GM19452 (cell line): Measurements from ENCODE around the gene STXBP3.
A peak's percentile ranks its signal among the peaks of the same experiment; 100 is the strongest.
"Not testable (repeated sequence)": the region's sequence is repeated elsewhere in the genome, so short reads cannot be mapped to it uniquely, and the experiment has no call there.

Source experiments
- ATAC-seq: cut with Tn5 transposase; IDR thresholded peaks from one replicate; pipeline ENCODE4 v1.9.1; 2021; ENCODE audit not compliant: unreplicated experiment

Gene STXBP3, protein sequence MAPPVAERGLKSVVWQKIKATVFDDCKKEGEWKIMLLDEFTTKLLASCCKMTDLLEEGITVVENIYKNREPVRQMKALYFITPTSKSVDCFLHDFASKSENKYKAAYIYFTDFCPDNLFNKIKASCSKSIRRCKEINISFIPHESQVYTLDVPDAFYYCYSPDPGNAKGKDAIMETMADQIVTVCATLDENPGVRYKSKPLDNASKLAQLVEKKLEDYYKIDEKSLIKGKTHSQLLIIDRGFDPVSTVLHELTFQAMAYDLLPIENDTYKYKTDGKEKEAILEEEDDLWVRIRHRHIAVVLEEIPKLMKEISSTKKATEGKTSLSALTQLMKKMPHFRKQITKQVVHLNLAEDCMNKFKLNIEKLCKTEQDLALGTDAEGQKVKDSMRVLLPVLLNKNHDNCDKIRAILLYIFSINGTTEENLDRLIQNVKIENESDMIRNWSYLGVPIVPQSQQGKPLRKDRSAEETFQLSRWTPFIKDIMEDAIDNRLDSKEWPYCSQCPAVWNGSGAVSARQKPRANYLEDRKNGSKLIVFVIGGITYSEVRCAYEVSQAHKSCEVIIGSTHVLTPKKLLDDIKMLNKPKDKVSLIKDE

DNA sequence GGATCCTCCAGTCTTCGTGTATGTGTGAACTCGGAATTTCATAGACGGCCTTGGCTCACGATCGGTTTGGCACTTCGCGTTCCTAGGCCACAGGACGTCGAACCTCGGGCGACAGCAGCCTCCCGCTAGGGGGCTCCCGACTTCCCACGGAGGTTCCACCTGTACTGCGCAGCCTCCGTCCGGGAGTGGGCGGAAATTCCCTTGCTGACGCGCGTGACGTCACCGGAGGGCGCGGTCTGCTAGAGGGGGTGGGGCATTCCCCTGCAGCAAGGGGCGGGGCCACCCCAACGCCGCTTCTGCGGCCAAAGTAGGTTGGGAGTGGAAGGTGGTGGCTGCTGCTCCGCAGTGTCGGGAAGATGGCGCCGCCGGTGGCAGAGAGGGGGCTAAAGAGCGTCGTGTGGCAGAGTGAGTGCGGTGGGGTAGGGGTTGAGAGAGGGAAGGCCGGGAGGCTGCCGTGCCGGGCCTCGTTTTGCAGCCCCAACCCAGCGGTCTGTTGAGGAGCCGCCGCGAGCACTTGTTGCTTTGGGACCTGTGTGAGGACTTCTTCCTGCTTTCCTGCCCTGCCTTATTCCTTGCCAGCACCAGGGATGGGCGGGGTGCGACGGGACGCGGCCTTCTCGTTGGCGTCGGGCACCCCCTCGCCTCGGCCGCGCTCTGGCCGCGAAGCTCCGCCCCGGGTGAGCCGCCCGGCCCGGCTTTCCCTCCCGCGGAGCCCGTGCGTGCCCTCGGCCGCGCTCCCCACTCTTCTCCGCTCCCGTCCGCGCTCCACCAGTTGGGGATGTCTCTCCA lies at the start of gene STXBP3:
Gene STXBP3, plus strand, starts transcription at position 293 of the 789 bp plus-strand sequence. Its CDS starts 64 bp downstream, at position 357.
- peak; percentile 93 for ATAC-seq

DNA sequence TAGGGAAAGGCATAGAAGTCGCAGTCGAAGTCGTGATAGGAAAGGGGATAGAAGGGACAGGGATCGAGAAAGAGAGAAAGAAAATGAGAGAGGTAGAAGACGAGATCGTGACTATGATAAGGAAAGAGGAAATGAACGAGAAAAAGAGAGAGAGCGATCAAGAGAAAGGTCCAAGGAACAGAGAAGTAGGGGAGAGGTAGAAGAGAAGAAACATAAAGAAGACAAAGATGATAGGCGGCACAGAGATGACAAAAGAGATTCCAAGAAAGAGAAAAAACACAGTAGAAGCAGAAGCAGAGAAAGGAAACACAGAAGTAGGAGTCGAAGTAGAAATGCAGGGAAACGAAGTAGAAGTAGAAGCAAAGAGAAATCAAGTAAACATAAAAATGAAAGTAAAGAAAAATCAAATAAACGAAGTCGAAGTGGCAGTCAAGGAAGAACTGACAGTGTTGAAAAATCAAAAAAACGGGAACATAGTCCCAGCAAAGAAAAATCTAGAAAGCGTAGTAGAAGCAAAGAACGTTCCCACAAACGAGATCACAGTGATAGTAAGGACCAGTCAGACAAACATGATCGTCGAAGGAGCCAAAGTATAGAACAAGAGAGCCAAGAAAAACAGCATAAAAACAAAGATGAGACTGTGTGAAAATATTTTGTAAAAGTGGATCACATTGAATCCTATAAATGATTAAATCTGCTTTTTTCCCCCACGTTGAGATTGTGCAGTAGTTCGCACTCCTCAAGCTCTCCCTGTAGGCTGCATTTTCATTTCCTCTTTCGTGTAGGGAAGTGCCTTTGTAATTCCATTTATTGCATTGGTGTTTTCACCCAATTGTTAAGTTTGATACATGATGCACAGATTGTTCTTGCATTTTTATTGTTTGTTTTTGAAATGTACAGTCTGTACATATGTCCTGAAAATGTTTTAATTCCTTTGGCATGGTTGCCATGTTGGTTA lies 46.8 kb upstream of the STXBP3 start:
- ATAC-seq, result no peak

- no peak for ATAC-seq
These were observed 45.2 kb upstream of the STXBP3 start for GRCh38 chr1:108701176-108701849.

- not testable (repeated sequence) for ATAC-seq
These were observed 44.4 kb upstream of the STXBP3 start for GRCh38 chr1:108702109-108702508.

GRCh38 chr1:108703939-108704338 lies 42.5 kb upstream of the STXBP3 start:
- ATAC-seq, result no peak

DNA sequence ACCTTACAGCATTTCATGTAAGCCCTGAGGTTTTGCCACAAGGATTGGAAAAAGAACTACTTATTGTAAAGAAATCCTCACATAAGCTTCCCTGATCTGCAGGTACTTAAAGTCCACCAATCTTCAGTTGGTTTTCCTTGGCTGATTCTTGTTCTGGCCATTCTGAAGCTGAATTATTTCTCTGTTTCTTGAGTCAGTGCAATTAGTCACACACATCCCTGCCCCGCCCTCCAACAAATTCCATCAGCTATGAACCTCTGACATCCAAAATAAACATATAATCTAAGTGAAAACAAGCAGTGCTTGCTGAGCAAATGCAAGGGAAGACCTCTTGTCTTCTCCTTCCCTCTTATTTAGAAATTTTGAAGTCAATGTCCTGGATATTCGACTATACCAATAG lies 42.0 kb upstream of the STXBP3 start:
- ATAC-seq, result no peak

DNA sequence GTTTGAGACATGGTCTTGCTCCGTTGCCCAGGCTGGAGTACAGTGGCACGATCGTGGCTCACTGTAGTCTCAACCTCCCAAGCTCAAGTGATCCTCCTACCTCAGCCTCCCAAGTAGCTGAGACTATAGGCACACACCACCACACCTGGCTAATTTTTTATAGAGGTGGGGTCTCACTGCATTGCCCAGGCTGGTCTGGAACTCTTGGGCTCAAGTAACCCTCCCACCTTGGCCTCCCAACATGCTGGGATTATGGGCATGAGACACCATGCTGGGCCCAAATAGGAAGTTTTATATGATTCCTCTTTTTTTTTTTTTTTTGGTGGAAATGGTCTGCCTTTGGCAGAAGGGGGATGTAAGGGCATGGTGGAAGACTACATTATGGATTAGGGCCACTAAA lies 39.8 kb upstream of the STXBP3 start:
- ATAC-seq, result no peak

DNA sequence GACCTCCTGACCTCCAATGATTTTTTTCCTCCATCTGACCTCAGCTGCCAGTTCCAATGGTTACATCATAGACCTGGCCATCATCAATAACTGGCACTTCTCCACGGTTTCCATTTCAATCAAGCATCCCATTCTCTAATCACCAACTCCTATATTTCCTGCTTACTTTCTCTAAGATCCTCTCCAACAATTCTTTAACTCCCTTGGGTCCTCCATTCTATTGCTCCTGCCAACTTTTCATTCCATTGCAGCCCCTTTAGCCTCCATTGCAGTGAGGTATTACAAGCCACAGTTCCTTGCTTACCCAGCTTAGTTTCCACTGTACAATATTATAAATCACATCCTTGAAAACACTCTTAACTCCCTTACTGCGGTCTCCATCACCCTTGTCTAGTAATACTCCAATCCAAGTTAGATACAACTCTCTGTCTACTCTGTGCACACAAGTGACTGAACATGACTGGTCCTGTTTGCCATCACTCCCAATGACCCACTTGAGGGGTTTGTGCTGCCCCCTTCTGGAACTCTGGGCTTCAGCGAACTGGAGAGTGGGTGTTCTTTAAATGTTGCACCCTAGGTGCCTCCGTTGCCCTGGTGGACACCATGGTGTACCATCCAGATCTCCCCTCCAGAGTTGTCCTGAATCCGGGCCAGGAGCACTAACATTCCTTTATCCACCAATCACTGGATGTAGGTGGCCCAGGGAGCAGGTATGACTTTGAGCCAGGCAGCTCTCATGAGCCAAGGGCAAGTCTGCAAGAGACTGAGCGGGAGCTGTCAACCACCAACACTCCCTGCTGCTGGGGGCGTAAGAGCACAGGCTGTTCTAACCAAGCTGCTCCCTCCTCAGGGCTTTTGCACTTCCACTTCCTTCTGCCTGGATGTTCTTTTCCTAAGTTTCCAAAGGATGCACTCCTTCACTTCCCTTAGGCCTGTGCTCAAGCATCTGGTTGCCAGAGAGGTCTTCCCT lies 37.5 kb upstream of the STXBP3 start:
- no peak for ATAC-seq

DNA sequence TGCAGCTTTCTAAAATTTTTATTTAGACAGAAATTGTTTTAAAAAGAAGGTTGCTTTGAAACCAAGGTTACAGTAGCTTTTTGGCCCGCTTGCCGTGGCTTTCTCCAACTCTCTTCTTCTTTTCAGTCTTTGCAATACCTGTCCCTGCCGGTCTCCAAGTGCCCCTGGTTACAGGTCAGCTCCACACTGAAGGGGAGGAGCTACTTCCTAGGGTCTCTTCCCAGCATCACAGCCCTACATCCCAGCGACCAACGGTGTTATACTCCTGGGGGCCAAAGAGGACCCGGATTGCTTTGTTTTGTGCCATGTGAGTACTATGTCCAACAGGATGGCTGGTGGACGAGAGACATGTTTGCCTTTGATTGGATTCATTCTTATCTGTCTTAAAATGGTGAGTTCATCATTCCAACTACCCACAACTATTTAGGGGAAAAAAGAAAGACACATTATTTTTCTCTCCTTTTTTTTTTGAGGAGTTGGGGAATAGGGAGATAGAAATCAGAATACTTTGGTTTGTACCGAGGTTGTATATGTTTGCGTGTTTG lies 33.8 kb upstream of the STXBP3 start, which contains the start of gene FNDC7:
Gene FNDC7, plus strand, starts transcription at position 303 of the 545 bp plus-strand sequence. Its CDS starts 26 bp downstream, at position 329.
- ATAC-seq, result no peak

GRCh38 chr1:108715932-108716331 lies 30.5 kb upstream of the STXBP3 start:
- no peak for ATAC-seq

GRCh38 chr1:108716437-108717230 lies 29.8 kb upstream of the STXBP3 start:
- ATAC-seq, result no peak

DNA sequence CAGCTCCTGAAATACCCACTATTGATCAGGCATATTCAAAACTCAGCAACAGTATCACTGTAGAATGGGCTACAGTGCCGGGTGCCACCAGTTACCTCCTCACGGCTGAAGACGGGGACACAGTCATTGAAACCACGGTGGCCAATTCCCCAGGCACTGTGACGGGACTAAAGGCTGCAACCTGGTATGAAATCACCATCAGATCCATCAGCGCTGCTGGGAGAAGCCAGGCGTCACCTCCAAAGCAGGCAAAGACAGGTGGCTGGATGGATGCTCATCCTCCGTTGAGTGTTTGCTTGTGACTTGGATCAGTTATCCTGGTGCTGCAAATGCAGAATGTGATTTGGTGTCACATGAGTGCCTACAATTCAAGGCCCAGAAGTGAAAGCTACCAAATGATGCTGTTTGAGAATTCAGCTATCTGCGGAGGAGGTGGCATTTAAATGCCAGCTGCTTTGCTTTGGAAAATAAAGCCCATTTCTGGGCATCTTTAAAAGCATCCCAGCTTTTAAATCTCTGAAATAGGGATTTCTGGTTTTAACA lies 28.6 kb upstream of the STXBP3 start:
- no peak for ATAC-seq

DNA sequence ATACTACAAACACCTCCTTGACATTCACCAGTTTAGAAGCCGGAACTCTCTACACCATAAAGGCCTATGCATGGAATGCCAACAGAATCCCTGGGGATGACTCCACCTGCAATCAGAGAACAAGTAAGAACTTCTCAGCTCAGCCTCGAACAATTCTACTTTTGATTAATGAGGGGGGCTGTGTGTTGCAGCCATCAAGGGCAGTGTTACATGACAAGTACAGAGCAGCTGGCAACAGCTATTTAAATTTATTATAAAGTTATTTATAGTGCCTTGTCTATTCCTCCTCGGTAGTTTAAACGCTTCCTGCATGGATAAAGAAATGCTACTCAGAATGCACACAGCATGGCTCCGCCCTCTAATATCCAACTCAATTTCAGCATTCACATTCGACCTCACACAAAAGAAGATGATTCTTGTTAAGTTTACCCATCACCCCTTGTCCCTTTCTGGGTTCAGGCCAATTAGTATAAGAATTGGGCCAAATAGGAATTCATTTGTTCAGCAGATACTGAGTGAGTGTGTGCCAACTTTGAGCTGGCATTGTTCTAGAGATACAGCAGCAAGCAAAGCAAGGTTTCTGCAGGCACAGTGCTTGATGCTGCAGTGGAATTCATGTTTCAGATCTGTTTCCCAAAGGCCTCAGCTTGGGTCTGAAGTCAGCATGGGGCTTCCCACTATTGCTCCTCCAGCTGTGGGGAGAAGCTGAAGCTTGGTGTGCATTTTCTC lies 27.4 kb upstream of the STXBP3 start:
- ATAC-seq, result no peak

GRCh38 chr1:108719656-108720435 lies 26.6 kb upstream of the STXBP3 start:
- ATAC-seq, result no peak

DNA sequence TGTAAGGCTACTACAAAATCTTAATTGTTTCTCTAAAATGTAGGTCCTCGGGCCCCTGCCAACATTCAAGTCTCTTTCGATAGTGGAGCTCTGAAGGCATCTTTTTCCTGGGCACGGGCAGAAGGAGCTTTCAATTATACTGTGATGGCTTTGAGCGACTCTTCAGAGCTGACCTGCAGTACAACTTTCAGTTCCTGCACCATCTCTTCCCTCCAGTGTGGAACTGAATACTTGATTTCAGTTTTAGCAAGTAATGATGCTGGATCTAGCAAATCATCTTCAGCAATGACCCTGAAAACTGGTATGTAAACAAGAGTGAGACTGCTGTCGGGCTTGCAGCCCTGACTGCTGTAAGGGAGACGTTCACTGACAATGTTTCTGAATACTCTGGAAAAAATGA lies 24.2 kb upstream of the STXBP3 start:
- no peak for ATAC-seq

DNA sequence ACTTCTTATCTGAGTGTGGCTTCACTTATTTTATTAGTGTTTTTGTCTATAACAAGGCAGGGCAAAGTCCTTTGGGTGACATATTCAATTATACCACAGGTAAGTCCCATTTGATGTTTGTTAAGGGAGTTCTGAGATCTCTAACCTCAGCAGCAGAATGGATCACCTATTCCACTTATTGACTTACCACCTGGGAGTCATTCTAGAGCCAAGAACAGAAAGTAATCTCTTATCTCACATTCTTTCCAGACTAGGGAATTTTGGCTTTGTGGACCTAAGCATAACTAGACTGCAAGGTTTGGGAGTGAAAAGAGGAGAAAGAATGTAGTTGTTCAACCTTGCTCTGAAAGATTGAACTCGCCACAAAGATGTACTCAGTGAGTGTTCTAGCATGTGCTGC lies 20.6 kb upstream of the STXBP3 start:
- ATAC-seq, result no peak
